ENCODE measurements around the gene CREB1. TPM values are rescaled to one million over a fixed set of nuclear protein-coding genes. Genes with fewer than 3 reads are reported as not detected.

CREB1 gene
- total RNA-seq, 2 donors from 2014 or later: 87.1 to 105 TPM

GRCh38 chr2:207502577-207503198 is 27.1 kb upstream of the CREB1 start:
- H3K27ac ChIP-seq (ENCODE audit: low read depth, low read length): no peak overlapping the region
- Mint-ChIP-seq H3K9me3 (no peaks in the 10 kb centered on the region), H3K4me1 (peaks cover 26% of the 10 kb centered on the region), H3K36me3 (ENCODE audit: low read depth) (no peaks in the 10 kb centered on the region), H3K27ac (no peak overlapping the region), H3K4me3 (no peak overlapping the region), H3K27me3 (ENCODE audit: insufficient read depth) (no peaks in the 10 kb centered on the region)
- no peak overlapping the region for H3K9ac ChIP-seq (ENCODE audit: extremely low read depth, low read length, poor library complexity, severe bottlenecking)
- no peaks in the 10 kb centered on the region for H3K27me3 ChIP-seq (ENCODE audit: control insufficient read depth, insufficient read depth, low read length, poor library complexity, severe bottlenecking)
- 94 to 97% methylated on average over 3 to 4 of the region's 4 CpGs for WGBS, 2 experiments (ENCODE audit: insufficient coverage in 1 of 2, insufficient read length in 1 of 2)
- no peaks in the 10 kb centered on the region for H3K36me3 ChIP-seq (ENCODE audit: control insufficient read depth, insufficient read depth, low read length)
- TF ChIP-seq CTCF (conservative IDR thresholded peaks at IDR 0.05): no peak
- no peak overlapping the region for H3K4me3 ChIP-seq (ENCODE audit: low read length)
- no peaks in the 10 kb centered on the region for H3K9me3 ChIP-seq (ENCODE audit: control insufficient read depth, low read length)
- DNase-seq: no peak
- H3K4me1 ChIP-seq (ENCODE audit: control insufficient read depth, insufficient read depth, low read length): peaks cover 3% of the 10 kb centered on the region

GRCh38 chr2:207503234-207503633 is 26.5 kb upstream of the CREB1 start:
- H3K36me3 Mint-ChIP-seq (ENCODE audit: low read depth): no peaks in the 10 kb centered on the region
- H3K9ac ChIP-seq (ENCODE audit: extremely low read depth, low read length, poor library complexity, severe bottlenecking): no peak overlapping the region
- H3K9me3 ChIP-seq (ENCODE audit: control insufficient read depth, low read length): no peaks in the 10 kb centered on the region
- peak; percentile 51 for DNase-seq
- no peak overlapping the region for H3K27ac Mint-ChIP-seq
- no peak overlapping the region for H3K4me3 Mint-ChIP-seq
- H3K4me3 ChIP-seq (ENCODE audit: low read length): no peak overlapping the region
- H3K27ac ChIP-seq (ENCODE audit: low read depth, low read length): no peak overlapping the region
- H3K9me3 Mint-ChIP-seq: no peaks in the 10 kb centered on the region
- peaks cover 3% of the 10 kb centered on the region for H3K4me1 ChIP-seq (ENCODE audit: control insufficient read depth, insufficient read depth, low read length)
- no peaks in the 10 kb centered on the region for H3K27me3 ChIP-seq (ENCODE audit: control insufficient read depth, insufficient read depth, low read length, poor library complexity, severe bottlenecking)
- no peak for TF ChIP-seq CTCF (conservative IDR thresholded peaks at IDR 0.05)
- no peaks in the 10 kb centered on the region for H3K36me3 ChIP-seq (ENCODE audit: control insufficient read depth, insufficient read depth, low read length)
- peaks cover 26% of the 10 kb centered on the region for H3K4me1 Mint-ChIP-seq
- WGBS, 2 experiments (ENCODE audit: insufficient coverage in 1 of 2, insufficient read length in 1 of 2): 57 to 75% methylated on average over 3 to 4 of the region's 5 CpGs
- H3K27me3 Mint-ChIP-seq (ENCODE audit: insufficient read depth): no peaks in the 10 kb centered on the region

GRCh38 chr2:207504513-207505170 is 25.1 kb upstream of the CREB1 start:
- H3K9ac ChIP-seq (ENCODE audit: extremely low read depth, low read length, poor library complexity, severe bottlenecking): no peak overlapping the region

More at GRCh38 chr2:207504513-207505170, 25.1 kb upstream of the CREB1 start:
- no peak for TF ChIP-seq CTCF (conservative IDR thresholded peaks at IDR 0.05)
- H3K4me1 Mint-ChIP-seq: peaks cover 26% of the 10 kb centered on the region
- peaks cover 3% of the 10 kb centered on the region for H3K4me1 ChIP-seq (ENCODE audit: control insufficient read depth, insufficient read depth, low read length)
- no peaks in the 10 kb centered on the region for H3K9me3 Mint-ChIP-seq
- H3K9me3 ChIP-seq (ENCODE audit: control insufficient read depth, low read length): no peaks in the 10 kb centered on the region
- peak; percentile 63 for DNase-seq
- no peaks in the 10 kb centered on the region for H3K36me3 ChIP-seq (ENCODE audit: control insufficient read depth, insufficient read depth, low read length)
- H3K27ac Mint-ChIP-seq: no peak overlapping the region
- 45 to 57% methylated on average over 6 to 11 of the region's 11 CpGs for WGBS, 2 experiments (ENCODE audit: insufficient coverage in 1 of 2, insufficient read length in 1 of 2)
- no peak overlapping the region for H3K4me3 Mint-ChIP-seq
- H3K36me3 Mint-ChIP-seq (ENCODE audit: low read depth): no peaks in the 10 kb centered on the region
- peak overlapping the region; percentile 89 for H3K27ac ChIP-seq (ENCODE audit: low read depth, low read length)
- no peak overlapping the region for H3K4me3 ChIP-seq (ENCODE audit: low read length)
- no peaks in the 10 kb centered on the region for H3K27me3 ChIP-seq (ENCODE audit: control insufficient read depth, insufficient read depth, low read length, poor library complexity, severe bottlenecking)
- no peaks in the 10 kb centered on the region for H3K27me3 Mint-ChIP-seq (ENCODE audit: insufficient read depth)
